Coronary artery (tissue), 2 donors: Measurements from ENCODE around the gene FAM47E.

Experiments used
- DNase-seq: peaks from one replicate; pipeline ENCODE4 v3.0.0-alpha.2; 2017; ENCODE audit warnings: low spot score
- H3K27ac ChIP-seq, 2 donors: fragments of 200-600 bp; sonication (generic); one replicate each; pipeline ENCODE4 v1.5.1; 2016 to 2019
- H3K4me3 ChIP-seq: fragments of 200-600 bp; sonication (generic); 2 replicates; pipeline ENCODE4 v1.5.1; 2016; ENCODE audit warnings: mild to moderate bottlenecking, moderate library complexity
- TF ChIP-seq, protein P1 (sequence below): fragments of 200-600 bp; sonication (generic); IDR thresholded peaks from one replicate; pipeline ENCODE4 v1.5.1; 2019; ENCODE audit warnings: antibody characterized with exemption

FAM47E gene

DNA sequence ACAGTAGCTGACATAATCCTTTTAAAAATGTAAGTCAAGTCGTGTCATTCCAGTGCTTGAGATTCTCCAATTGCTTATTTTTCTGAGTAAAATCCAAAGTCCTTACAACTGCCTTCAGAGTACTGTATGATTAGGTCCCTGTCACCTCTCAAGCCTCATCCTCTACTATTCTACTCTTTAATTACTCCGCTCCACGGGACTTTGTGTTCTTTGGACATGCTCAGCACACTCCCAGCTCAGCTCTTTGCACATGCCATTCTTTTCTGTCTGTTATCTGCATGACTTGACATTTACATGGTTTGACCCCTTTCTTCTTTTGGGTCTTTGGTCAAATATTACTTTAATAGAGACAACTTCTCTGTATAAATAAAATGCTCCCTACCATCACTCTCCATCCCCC, 15.1 kb downstream of the FAM47E start:
- H3K4me3 ChIP-seq = no peak overlapping the region
- TF ChIP-seq, protein P1, sequence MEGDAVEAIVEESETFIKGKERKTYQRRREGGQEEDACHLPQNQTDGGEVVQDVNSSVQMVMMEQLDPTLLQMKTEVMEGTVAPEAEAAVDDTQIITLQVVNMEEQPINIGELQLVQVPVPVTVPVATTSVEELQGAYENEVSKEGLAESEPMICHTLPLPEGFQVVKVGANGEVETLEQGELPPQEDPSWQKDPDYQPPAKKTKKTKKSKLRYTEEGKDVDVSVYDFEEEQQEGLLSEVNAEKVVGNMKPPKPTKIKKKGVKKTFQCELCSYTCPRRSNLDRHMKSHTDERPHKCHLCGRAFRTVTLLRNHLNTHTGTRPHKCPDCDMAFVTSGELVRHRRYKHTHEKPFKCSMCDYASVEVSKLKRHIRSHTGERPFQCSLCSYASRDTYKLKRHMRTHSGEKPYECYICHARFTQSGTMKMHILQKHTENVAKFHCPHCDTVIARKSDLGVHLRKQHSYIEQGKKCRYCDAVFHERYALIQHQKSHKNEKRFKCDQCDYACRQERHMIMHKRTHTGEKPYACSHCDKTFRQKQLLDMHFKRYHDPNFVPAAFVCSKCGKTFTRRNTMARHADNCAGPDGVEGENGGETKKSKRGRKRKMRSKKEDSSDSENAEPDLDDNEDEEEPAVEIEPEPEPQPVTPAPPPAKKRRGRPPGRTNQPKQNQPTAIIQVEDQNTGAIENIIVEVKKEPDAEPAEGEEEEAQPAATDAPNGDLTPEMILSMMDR = no peak

DNA sequence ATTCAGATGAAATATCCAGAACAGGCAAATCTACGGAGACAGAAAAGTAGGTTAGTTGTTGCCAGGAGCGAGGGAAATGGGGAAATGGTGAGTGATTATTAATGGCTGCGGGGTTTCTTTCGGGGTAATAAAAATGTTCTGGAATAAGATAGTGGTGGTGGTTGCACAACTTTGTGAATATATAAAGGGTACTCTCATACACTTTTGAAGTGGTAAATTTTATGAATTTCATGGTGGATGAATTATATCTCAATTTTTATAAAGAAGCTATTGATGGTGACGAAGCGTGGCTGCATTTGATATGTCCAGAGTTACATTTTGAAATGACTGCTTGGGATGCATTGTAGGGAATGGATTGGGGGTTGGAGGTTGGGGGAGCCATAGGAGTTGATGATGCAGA, 16.3 kb downstream of the FAM47E start:
- Histone ChIP-seq H3K4me3 (no peak overlapping the region), H3K27ac (no peak overlapping the region)
- TF ChIP-seq, protein P1 = no peak
- no peak for DNase-seq

More for the DNA sequence above, 15.1 kb downstream of the FAM47E start:
- no peak for DNase-seq
- H3K27ac ChIP-seq = no peak overlapping the region

DNA sequence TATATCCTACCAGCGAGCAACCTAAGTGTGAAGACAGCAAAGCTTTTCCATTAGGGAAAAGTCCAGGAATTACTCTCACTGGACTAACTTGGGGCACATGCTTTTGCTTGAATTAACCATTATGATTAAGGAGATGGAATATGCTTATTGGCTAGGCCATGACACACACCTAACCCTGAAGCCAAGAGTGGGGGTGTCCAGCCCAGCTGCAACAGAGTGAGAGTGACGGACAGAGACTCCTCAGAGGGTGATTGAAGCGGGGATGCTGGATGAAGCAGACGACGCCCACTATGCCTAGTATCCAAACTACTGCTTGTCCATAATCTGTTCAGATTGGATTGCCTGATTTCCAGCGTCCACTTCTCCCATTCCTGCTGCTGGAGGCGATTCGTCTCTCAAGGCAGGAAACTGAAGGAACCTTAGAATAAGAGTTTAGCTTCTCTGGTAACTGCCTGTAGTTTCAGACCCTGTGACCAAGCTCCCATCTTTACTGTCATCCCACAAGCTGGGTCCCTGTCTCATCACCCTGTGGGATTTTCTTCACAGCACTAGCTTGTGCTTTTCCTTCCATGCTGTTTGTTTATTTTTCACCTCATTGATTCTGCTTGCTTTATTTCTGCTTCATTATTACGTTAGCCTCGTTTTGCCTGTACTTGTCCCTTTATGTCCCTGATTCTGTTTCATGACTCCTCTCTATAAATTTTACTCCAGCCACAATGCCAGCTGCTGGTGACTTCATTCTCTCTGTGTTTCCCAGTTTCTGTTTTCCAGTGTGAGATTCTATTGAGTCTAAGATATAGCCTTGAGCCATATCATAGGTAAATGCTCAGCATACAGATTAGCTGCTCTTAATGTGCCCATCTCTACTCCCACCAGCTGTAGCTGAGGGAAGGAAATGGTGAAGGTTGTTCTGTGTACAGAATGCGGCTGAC, 19.0 kb downstream of the FAM47E start:
- TF ChIP-seq, protein P1 = no peak
- H3K4me3 ChIP-seq = no peak overlapping the region
- no peak overlapping the region for H3K27ac ChIP-seq
- no peak for DNase-seq

DNA sequence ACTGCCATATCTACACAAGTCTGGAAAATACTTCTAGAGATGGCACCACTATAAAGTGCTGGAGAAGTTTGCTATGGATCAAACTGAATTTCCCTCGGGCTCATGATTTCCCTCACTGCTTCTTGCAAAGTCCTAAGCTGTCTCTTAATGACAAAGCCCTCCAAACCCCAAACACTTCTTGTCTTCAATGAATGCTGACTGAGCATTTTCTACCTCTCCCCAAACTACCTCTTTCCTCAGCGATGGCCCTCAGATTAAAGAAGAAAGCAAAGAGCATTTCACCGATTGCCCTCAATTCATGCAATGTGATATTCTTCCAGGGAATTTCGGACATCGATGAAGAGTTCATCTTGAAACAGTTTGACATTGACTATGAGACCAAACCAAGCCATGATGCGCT, 19.7 kb downstream of the FAM47E start:
- no peak overlapping the region for H3K4me3 ChIP-seq
- TF ChIP-seq, protein P1 = no peak
- no peak overlapping the region for H3K27ac ChIP-seq
- no peak for DNase-seq

DNA sequence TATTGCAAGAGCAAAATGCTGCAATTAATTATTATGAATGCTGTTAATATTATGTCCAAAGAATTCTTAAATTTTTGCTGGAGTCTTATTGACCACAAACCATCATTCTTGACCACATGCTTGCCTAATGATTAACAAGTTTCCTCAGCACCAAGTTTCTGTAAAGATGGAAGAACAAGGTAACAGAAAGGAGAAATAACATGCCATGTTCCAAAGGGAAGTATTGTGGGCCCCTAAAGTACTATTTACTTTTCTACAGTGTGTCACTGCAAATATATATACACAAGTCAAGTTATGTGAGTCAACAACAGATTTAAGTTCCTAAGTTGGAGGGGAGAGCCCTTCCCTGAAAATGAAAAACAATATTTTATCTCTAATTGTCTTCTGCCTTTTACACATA, 20.6 kb downstream of the FAM47E start:
- Histone ChIP-seq H3K4me3 (no peak overlapping the region), H3K27ac (no peak overlapping the region)
- TF ChIP-seq, protein P1 = no peak
- DNase-seq = no peak

DNA sequence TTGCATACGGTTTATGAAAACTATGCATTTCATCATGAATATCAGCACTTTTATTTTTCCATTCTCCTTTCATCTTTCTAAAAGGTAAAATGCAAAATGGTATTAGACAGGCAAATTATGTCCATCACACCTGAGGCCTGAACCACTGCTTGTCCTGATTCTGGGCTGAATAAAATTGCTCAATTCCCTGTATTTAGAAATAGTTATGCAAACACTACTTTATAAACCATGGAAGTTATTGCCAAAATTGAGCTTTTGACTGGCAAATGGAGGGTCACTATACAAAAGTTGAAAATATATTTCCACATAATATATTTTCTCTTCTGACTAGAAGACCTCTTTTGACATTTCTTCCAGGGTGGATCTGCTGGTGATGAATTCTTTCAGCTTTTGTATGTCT, 21.1 kb downstream of the FAM47E start:
- DNase-seq = no peak
- Histone ChIP-seq H3K27ac (no peak overlapping the region), H3K4me3 (no peak overlapping the region)
- TF ChIP-seq, protein P1 = no peak

DNA sequence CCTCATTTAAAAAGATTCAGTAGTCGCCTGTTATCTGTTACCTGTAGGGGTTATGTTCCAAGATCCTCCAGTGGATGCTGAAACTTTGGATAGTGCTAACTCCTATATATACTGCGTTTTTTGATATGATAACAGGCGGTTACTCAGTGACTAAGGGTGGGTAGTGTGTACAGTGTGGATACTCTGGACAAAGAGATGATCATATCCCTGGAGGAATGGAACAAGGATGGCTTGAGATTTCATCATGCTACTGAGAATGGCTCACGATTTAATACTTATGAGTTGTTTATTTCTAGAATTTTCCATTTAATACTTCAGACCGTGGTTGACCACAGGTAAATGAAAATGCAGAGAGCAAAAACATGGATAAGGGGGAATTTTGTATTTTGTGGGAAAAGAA, 21.5 kb downstream of the FAM47E start:
- TF ChIP-seq, protein P1 = no peak
- DNase-seq = no peak
- H3K27ac ChIP-seq = no peak overlapping the region
- H3K4me3 ChIP-seq = no peak overlapping the region
